ENCODE measurements around the gene KPNA2.
"Not testable (repeated sequence)": the region's sequence is repeated elsewhere in the genome, so short reads cannot be mapped to it uniquely, and the experiment has no call there.

The KPNA2 gene

DNA sequence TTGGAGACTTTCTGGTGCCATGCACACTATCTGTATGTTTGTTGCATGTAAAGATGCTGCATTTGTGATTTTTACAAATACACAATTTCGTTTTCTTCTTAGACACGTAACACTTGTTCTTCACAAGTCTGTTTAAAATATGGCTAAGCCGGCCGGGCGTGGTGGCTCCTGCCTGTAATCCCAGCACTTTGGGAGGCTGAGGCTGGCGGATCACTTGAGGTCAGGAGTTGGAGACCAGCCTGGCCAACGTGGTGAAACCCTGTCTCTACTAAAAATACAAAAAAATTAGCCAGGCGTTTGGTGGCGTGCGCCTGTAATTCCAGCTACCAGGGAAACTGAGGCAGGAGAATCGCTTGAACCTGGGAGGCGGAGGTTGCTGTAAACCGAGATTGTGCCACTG lies 14.7 kb upstream of the KPNA2 start:
- not testable (repeated sequence) for DNase-seq

DNA sequence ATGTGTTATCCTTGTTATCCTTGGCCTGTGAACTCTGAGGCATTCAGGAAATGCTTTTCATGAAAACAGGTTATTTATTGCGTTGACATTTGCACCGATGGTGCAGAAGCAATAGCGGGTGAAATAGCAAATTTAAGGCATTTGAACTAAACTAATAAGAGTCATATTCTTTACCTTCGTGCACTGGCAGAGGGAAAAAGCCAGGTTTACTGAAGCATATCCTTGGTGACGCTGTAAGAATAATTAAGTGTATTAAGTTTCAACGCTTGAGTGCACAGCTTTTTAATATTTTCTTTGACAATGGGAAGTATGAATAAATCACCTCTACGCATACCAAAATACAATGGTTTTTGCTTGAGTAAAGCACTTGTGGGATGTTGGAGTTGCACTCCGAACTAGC lies 13.6 kb upstream of the KPNA2 start:
- DNase-seq, result no peak

DNA sequence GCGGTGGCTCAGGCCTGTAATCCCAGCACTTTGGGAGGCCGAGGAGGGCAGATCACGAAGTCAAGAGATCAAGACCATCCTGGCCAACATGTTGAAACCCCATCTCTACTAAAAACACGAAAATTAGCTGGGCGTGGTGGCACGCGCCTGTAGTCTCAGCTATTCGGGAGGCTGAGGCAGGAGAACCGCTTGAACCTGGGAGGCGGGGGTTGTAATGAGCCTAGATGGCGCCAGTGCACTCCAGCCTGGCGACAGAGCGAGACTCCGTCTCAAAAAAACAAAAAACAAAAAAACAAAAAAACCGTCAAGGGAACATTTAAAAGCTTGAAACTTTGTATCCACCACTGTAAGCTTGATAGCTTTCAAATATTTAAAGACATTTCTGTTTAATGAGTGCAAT lies 13.0 kb upstream of the KPNA2 start:
- not testable (repeated sequence) for DNase-seq

DNA sequence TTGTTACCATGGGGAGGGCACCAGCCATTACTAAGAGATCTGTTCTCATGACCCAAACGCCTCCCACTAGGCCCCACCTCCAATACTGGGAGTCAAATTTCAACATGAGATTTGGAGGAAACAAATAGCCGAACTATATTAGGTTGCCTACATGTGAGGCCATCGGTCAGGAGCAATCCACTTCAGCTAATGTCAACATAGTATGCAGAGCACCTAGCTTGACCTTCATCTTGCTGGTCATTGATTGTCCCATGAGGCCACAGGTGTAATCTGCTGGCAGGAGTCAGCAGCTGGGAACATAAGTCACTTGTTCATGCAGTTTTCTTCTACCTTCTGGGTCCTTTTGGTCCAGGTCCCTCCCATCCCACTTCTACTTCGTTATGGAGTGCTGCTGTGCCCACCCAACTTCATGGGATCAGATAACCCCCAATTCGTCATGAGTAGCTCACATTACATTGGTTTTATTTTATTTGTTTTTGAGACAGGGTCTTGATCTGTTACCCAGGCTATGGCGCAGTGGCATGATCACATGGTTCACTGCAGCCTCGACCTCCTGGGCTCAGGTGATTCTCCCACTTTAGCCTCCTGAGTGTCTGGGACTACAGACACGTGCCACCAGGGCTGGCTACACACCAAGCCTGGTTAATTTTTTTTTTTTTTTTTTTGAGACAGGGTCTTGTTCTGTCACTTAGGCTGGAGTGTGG lies 5.9 kb upstream of the KPNA2 start:
- DNase-seq, result no peak

DNA sequence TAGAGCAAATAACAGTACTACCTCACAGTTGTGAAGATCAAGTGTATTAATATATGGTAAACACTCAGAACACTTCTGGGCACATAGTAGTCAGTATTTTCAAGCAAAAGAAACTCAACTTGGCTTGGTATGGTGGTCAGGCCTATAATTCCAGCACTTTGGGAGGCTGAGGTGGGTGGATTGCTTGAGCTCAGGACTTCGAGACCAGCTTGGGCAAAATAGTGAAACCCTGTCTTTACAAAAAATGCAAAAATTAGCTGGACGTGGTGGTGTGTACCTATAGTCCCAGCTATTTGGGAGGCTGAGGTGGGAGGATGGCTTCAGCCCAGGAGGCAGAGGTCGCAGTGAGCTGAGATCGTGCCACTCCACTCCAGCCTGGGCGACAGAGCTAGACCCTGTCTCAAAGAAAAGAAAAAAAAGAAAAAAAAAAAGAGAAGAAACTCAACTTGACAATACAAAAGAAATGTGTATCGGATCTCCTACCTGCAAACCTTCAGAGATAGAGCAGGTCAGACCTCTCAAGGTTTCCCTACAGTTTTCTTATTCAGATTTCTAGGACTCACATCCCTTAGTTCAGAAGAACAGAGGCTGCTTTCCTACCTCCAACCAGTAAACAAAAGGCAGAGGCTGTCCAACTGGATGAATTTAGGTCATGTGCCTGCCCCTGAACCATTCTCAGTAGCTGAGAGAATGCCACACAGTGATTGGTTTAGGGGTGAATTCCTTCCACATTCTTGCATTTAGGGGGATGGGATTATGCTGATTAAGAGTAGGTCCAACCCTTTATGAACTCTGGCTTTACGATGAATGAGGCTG lies 1.7 kb upstream of the KPNA2 start:
- DNase-seq, result no peak

DNA sequence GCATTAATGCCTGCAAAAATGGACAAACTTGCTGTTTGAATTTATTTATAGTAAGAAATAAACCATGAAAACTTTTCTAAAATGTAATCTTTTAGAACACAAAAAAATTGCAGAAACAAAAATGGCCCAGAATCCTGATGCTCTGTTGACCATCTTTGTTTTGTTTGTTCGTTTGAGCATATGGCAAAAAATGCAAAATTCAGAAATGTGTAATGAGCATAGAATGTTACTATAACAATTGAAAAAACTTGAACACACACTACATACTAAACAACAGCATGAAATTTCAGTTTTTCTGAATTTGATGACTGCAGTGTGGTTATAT lies 1.1 kb upstream of the KPNA2 start:
- DNase-seq, result no peak

DNA sequence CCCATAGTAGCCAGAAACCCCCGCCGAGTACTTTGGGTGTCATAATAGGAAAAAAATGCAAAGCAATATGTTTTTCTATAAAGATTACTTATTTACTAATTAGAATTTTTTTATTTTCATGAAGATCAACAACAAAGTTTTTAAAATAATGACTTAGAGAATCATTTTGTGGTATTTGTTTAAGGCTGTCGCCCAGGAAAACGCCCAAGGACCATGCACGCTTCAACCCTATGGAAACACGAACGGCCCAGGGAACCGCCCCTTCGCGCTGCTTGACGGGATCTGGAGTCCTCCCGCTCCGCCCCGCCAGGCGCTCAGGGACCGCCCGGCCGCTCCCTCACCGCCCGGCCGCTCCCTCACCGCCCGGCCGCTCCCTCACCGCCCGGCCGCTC lies 408 bp upstream of the KPNA2 start:
- DNase-seq, result peak; percentile 95

DNA sequence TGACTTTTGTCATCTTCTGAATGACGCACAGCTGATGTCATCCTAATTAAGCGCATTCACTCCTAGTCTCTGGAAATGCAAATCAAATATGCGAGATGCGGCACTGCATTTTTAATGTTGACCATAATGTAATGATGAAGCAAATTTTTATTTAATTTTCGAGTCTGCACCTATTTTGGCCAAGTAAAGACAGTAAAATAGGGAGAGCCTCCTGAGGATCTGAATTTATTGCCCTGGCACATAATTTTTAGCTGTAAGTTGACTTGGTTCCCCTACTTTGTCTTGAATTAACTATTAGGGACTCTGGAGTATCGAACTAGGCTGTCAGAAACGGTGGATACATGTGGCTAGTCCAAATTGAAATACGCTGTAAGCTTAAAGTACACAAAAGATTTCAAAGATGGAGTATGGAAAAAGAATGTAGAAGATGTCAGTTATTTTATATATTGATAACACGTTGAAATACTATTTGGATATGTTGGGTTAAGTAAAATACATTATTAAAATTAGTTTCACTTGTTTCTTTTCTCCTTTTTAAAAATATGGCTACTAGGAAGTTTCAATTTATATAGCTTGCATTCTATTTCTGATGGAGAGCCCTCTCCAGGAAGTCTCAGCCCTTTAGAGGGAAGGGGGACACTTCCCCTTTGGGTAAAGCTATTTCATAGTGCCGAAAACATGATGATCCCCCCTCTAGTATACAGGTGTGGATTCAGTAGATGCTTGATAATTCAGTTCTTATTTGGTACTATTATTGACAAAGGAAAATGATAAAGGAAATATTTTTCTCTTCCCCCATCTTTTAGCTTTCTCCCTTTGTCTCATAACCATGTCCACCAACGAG lies 991 bp downstream of the KPNA2 start:
- peak; percentile 23 for DNase-seq

DNA sequence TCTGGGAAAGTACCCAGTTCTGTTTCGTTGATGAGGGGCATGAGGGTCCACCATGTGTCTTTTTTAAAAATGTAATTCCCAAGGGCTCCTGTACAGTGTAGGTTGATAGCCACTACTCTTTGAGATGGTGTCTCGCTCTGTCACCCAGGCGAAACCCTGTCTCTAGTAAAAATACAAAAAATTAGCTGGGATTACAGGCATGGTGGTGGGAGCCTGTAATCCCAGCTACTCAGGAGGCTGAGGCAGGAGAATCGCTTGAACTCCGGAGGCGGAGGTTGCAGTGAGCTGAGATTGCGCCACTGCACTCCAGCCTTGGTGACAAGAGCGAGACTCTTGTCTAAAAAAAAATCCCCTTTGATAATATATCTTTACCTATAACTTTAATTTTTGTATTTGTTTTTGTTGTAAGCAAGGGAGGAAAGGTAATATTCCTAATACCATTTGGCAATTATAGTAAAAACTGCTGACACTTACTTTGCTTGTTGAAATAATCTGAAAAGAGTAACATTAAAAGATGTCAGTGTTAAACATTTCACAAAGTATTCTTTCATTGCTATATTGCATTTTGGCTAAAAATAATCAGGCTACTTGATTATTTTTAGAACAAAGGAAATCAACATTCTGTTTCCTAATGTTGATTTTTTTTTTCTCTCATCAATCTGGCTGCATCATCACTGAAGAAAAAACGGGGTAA lies 11.8 kb downstream of the KPNA2 start:
- no peak for DNase-seq

DNA sequence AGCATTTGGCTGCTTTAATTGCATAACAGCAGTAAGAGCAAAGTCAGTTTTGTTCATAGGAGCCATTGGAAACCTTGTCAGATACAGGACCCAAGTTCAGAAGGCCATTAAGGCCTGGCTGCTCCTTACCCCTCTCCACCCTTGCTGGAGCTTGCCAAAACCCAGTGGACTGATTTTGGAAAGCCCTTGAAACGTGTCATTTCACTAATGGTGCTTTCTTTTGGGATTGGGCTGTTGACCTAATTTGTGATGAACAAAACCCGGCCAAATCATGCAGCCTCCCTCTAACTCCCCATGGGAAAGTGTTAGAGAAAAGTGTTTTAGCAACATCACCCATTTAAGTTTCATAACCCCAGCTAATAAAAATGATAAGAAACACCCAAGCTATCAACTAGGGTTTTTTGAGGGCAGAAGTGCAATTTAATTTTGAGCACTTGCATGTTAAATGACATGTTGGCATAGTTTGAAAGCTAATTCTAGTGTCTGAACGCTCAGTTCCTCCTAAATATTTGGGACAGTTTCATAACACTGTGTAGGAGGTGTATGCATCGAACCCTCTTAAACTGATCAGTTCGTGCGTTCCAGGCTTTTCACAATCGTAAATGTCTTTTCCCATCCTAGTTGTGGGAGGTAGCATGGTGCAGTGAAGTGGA lies 12.5 kb downstream of the KPNA2 start:
- not testable (repeated sequence) for DNase-seq

DNA sequence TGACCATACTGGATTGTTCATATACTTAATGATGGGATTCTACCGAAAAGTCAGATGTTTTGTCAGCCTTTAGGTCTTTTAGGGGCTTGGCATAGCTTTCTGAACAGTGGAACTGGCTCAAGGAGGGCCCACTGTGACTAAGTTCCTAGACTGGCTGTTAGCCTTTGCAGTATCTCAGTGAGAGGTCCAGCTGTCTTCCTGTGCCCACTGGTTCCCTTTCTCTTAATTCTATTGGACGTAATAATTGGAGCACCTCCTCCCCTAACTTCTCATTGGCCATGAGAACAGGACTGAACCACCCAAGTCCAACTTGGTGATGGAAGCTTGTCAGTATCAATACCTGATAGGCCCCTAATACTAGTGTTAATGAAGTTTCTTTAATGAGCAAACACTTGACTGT lies 13.5 kb downstream of the KPNA2 start:
- no peak for DNase-seq

DNA sequence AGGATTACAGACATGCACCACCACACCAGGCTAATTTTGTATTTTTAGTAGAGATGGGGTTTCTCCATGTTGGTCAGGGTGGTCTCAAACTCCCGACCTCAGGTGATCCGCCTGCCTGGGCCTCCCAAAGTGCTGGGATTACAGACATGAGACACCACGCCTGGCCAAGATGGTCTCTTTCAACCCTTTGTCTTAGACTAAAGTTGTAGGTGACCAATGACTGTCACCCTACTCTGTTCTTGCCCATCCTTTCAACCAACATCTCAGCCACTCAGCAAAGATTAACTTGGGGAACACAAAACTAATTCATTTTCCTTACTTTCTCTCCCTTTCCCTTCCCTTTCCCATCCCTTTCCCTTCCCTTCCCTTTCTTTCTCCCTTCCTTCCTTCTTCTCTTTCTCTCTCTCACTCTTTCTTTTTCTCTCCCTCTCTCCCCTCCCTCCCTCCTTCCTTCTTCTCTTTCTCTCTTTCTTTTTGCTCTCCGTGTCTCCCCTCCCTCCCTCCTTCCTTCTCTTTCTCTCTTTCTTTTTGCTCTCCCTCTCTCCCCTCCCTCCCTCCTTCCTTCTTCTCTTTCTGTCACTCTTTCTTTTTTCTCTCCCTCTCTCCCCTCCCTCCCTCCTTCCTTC lies 14.4 kb downstream of the KPNA2 start:
- DNase-seq, result not testable (repeated sequence)

DNA sequence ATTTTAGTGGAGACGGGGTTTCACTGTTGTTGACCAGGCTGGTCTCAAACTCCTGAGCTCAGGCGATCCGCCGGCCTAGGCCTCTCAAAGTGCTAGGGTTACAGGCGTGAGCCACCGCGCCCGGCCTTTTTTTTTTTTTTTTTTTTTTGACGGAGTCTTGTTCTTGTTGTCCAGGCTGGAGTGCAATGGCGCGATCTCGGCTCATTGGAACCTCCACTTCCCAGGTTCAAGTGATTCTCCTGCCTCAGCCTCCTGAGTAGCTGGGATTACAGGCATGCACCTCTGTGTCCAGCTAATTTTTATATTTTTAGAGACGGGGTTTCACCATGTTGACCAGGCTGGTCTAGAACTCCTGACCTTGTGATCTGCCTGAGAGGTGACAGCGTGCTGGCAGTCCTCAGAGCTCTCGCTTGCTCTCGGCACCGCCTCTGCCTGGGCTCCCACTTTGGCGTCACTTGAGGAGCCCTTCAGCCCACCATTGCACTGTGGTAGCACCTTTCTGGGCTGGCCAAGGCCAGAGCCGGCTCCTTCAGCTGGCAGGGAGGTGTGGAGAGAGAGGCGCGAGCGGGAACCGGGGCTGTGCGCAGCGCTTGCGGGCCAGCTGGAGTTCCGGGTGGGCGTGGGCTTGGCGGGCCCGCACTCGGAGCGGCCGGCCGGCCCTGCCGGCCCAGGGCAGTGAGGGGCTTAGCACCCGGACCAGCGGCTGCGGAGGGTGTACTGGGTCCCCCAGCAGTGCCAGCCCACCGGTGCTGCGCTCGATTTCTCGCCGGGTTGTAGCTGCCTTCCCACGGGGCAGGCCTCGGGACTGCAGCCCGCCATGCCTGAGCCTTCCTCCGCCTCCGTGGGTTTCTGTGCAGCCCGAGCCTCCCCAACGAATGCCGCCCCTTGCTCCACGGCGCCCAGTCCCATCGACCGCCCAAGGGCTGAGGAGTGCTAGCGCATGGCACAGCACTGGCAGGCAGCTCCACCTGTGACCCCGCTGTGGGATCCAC lies 16.1 kb downstream of the KPNA2 start:
- not testable (repeated sequence) for DNase-seq

DNA sequence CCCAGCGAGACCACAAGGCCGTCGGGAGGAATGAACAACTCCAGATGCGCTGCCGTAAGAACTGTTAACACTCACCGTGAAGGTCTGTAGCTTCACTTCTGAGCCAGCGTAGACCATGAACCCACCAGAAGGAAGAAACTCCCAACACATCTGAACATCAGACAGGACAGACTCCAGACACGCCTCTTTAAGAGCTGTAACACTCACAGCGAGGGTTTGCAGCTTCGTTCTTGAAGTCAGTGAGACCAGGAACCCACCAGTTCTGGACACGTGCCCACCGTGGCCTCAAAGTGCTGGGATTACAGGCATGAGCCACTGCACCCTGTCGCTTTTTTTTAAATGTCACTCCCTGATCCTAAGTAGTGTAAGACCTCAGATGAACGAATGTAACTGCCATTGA lies 17.3 kb downstream of the KPNA2 start:
- DNase-seq, result no peak

DNA sequence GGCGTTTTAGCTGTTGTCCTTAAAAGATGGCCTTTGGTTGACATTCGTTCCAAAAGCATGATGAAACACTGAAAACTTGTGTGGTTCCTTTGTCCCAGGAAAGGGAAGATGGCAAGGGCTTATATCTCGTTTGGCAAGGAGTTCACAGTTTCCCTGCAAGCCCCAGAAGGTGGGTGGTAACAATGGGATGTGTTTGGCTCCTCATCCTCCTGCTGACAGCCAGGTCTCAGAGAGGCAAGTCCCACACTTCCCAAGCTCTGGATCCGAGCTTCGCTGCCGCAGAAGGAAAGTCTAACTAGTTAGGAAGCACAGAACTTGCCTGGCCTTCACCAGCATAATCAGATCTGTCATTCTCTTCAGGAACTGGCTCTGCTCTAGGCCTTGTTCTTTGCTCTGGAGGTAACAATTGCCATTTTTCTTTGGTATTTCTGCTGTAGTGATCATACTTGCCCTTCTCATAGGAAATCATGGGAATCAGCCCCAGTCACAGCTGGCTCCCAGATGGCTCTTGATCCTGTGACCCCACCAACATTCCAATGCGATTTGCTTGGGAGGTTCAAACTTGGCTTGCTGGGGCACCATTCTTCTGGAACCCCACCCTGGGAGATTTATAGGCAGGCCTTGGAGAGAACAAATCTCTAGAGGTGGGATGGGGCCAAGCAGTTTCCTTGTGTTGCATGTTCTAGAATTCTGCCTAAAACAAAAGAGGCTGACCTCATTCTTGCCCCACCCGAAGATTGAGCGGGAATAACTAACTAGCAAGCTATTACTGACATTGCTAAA lies 17.9 kb downstream of the KPNA2 start:
- no peak for DNase-seq

DNA sequence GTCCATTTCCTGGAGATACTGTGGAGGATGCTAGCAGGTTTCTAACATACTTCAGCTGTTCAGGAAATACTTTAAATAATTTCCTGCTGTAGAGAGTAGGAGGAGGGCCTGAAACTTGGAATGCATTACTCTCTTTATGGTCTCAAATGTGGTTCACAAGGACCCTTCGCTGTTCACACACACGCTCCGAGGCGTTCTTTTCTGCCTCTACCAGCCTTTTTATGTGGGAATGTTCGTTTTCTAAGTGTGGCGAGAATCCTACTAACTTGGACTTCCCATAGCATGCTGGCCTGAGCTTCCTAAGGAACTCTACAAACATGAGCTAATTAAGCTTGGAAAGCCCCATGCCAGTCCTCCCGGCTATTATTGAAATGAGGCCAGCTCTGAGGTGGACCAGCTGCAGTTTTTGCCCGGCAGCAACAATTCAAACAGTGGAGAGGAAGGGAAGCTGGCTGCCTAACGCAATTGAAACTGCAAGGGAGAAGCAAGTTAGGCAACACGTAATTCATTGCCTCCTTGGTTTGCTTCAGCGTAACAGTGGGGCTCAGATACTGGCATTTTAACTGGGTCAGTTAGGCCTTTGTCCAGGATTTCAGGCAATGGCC lies 18.9 kb downstream of the KPNA2 start:
- DNase-seq, result no peak

DNA sequence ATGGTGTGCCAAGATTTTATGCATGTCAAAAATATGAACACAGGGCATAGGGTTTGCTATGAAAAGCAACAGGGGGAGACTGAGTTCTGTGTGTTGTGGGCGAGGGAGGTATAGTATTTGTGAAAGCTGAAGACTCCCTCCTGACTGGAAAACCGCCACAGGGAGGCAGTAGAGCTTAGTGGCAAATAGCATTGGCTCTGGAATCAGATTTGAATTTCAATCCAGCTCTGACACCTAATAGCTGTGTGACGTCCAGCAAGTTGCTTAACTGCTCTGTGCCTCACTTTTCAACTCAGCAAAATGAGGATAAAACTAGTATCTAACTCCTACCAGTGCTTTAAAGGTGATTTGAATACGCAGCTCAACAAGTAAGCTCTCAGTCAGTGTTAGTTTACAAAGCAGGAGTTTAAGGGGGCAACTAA lies 22.0 kb downstream of the KPNA2 start:
- no peak for DNase-seq

DNA sequence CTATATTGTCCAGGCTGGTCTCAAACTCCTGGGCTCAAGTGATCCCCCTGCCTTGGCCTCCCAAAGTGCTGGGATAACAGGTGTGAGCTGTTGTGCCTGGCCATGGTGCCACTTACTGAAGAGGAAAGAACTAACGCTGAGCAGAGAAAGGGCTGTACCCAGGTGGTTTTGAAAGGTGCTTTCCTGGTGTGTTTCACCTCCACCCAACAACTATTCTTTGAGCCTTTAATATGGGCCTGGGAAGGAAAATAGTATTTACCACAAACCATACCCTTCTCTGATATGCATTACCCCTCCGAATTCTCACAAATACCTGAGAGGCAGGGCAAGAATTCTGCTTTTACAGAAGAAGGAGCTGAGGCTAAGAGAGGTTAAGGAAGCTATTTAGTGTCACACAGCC lies 24.8 kb downstream of the KPNA2 start:
- no peak for DNase-seq

DNA sequence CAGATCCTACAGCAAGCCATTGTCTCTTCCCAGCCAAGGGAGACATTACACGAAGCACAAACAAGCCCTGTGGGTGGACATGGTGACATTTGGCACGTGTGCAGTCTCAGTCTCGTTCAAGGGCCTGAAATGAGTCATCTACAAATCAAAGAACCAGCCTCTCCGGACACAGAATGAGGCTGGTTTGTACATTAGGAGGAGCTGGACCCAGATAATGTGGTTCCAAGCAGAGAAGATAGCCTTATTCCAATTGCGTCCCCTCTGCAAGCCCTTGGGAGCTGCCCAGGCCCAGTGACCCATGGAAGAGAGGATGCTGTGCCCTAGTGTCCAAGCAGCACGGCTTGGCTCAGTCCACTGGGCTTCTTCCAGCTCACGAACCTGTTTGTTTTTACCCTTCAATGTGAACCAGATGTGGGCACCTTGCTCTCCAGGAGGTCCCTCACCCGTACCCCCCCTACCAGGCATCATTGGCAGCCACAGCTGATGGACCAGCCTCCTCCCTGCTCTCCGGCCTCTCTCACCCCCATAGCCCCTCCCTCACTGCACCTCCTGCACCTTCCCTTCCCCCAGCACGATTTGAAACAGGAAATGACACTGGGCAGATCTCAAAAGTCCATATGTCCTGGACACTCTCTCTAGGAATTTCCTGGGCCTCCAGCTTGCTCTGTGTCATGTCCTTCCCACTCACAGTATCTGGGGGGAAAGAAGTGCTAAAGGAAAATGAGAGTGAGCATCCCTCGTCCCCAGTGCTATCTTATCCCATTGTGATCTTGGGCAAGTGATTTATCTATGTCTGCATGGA lies 26.2 kb downstream of the KPNA2 start:
- no peak for DNase-seq
